Measurements from ENCODE around the gene CCSER1.
"Not testable (repeated sequence)": the region's sequence is repeated elsewhere in the genome, so short reads cannot be mapped to it uniquely, and the experiment has no call there.

The CCSER1 gene

GRCh38 chr4:90575371-90575770 lies 448.2 kb downstream of the CCSER1 start:
- no peak for FAIRE-seq

GRCh38 chr4:90580326-90580725 lies 453.1 kb downstream of the CCSER1 start:
- no peak for FAIRE-seq

- no peak for FAIRE-seq
These were observed 454.9 kb downstream of the CCSER1 start for GRCh38 chr4:90582087-90582486.

GRCh38 chr4:90584051-90584450 lies 456.9 kb downstream of the CCSER1 start:
- no peak for FAIRE-seq

GRCh38 chr4:90585961-90586360 lies 458.8 kb downstream of the CCSER1 start:
- FAIRE-seq, result no peak

- no peak for FAIRE-seq
These were observed 459.6 kb downstream of the CCSER1 start for GRCh38 chr4:90586799-90587198.

GRCh38 chr4:90597927-90598326 lies 470.7 kb downstream of the CCSER1 start:
- FAIRE-seq, result no peak

- no peak for FAIRE-seq
These were observed 471.5 kb downstream of the CCSER1 start for GRCh38 chr4:90598741-90599140.

- FAIRE-seq, result no peak
These were observed 475.5 kb downstream of the CCSER1 start for GRCh38 chr4:90602726-90603125.

GRCh38 chr4:90603540-90603939 lies 476.3 kb downstream of the CCSER1 start:
- no peak for FAIRE-seq

GRCh38 chr4:90606781-90607180 lies 479.6 kb downstream of the CCSER1 start:
- no peak for FAIRE-seq

- FAIRE-seq, result no peak
These were observed 487.2 kb downstream of the CCSER1 start for GRCh38 chr4:90614371-90614770.

- no peak for FAIRE-seq
These were observed 493.9 kb downstream of the CCSER1 start for GRCh38 chr4:90621080-90621479.

GRCh38 chr4:90624781-90625180 lies 497.6 kb downstream of the CCSER1 start:
- FAIRE-seq, result no peak

GRCh38 chr4:90641861-90642599 lies 514.8 kb downstream of the CCSER1 start:
- FAIRE-seq, result no peak

GRCh38 chr4:90643156-90643555 lies 516.0 kb downstream of the CCSER1 start:
- FAIRE-seq, result no peak

GRCh38 chr4:90648311-90648710 lies 521.1 kb downstream of the CCSER1 start:
- FAIRE-seq, result no peak

GRCh38 chr4:90648791-90649190 lies 521.6 kb downstream of the CCSER1 start:
- no peak for FAIRE-seq

- FAIRE-seq, result no peak
These were observed 533.5 kb downstream of the CCSER1 start for GRCh38 chr4:90660672-90661071.

GRCh38 chr4:90670183-90670582 lies 543.0 kb downstream of the CCSER1 start:
- no peak for FAIRE-seq

- FAIRE-seq, result no peak
These were observed 562.5 kb downstream of the CCSER1 start for GRCh38 chr4:90689739-90690138.

- no peak for FAIRE-seq
These were observed 568.2 kb downstream of the CCSER1 start for GRCh38 chr4:90695411-90695810.

- FAIRE-seq, result not testable (repeated sequence)
These were observed 578.3 kb downstream of the CCSER1 start for GRCh38 chr4:90705501-90705900.

- no peak for FAIRE-seq
These were observed 588.0 kb downstream of the CCSER1 start for GRCh38 chr4:90715242-90715641.

- no peak for FAIRE-seq
These were observed 591.7 kb downstream of the CCSER1 start for GRCh38 chr4:90718931-90719330.
